Colonic mucosa (tissue), 4 donors: ENCODE measurements around the gene NIPBL. TPM values are rescaled to one million over a fixed set of nuclear protein-coding genes. Genes with fewer than 3 reads are reported as not detected.
"Not testable (repeated sequence)": the region's sequence is repeated elsewhere in the genome, so short reads cannot be mapped to it uniquely, and the experiment has no call there.

Experiments used
- DNase-seq: peaks from one replicate; pipeline ENCODE4 v3.0.0-alpha.2; 2020
- H3K27ac ChIP-seq: fragments of 200-600 bp; one replicate; pipeline ENCODE4 v1.8.0; 2021
- H3K27me3 ChIP-seq: fragments of 200-600 bp; one replicate; pipeline ENCODE4 v1.8.0; 2021
- H3K36me3 ChIP-seq: fragments of 200-600 bp; one replicate; pipeline ENCODE4 v1.8.0; 2021
- H3K4me1 ChIP-seq: fragments of 200-600 bp; one replicate; pipeline ENCODE4 v1.8.0; 2021; ENCODE audit warnings: mild to moderate bottlenecking
- H3K4me3 ChIP-seq: fragments of 200-600 bp; one replicate; pipeline ENCODE4 v1.8.0; 2021
- H3K9ac ChIP-seq, 2 donors: one replicate each; pipeline ENCODE4 v1.7.0; 2013; ENCODE audit warnings: control low read depth in 2 of 2, low read depth in 2 of 2, low read length in 2 of 2
- H3K9me3 ChIP-seq: fragments of 200-600 bp; one replicate; pipeline ENCODE4 v1.8.0; 2021
- CTCF ChIP-seq: fragments of 200-600 bp; IDR thresholded peaks from one replicate; pipeline ENCODE4 v1.8.0; 2022; ENCODE audit warnings: antibody characterized with exemption, mild to moderate bottlenecking
- intact Hi-C: fragments of 100-400 bp; cut with DNase I; formaldehyde crosslinking; loops from one replicate; pipeline ENCODE4 v1.14.1; 2022
- total RNA-seq, 2 donors: library from RNA; stranded (reverse); fragmentation: NEBNext Ultra II Directional in 1 of 2; extraction: Animal tissue kit (Norgen Biotek cat#: 25700) in 1 of 2; gene quantifications; one replicate each; pipeline ENCODE4 v1.2.1, GENCODE V29; 2021
- donor health status: healthy.
- donor health status: DM: no; HTN: no; CAD: no.
- donor health status: DM: no; HTN: no; CAD: no.

NIPBL gene
- total RNA-seq, 2 donors from 2014 or later = 47.6 to 59.2 TPM

GRCh38 chr5:37005252-37005651 is 128.7 kb downstream of the NIPBL start:
- no peaks in the 10 kb centered on the region for H3K9me3 ChIP-seq
- no peak overlapping the region for H3K4me3 ChIP-seq
- no peaks in the 10 kb centered on the region for H3K4me1 ChIP-seq
- no peak overlapping the region for H3K27ac ChIP-seq
- H3K9ac ChIP-seq = no peak overlapping the region
- no peak for TF ChIP-seq CTCF
- intact Hi-C loops = loop anchor here (5.0 kb wide), 1 partner anchor 273 kb away; no protein-coding TSS in a partner anchor
- no peak for DNase-seq
- H3K27me3 ChIP-seq = no peaks in the 10 kb centered on the region
- H3K36me3 ChIP-seq = no peaks in the 10 kb centered on the region

- Histone ChIP-seq H3K9ac (no peak overlapping the region), H3K27me3 (no peaks in the 10 kb centered on the region), H3K27ac (no peak overlapping the region), H3K4me1 (no peaks in the 10 kb centered on the region), H3K36me3 (no peaks in the 10 kb centered on the region), H3K4me3 (no peak overlapping the region), H3K9me3 (no peaks in the 10 kb centered on the region)
- no peak for DNase-seq
- TF ChIP-seq CTCF = peak; percentile 44
- intact Hi-C loops = loop anchor here (5.0 kb wide), 1 partner anchor 274 kb away; no protein-coding TSS in a partner anchor
Observed at GRCh38 chr5:37005946-37006540, 129.5 kb downstream of the NIPBL start.

GRCh38 chr5:37013181-37013580 is 136.6 kb downstream of the NIPBL start:
- intact Hi-C loops, H3K4me3 ChIP-seq, H3K4me1 ChIP-seq, H3K9me3 ChIP-seq, H3K27ac ChIP-seq, DNase-seq, H3K27me3 ChIP-seq, H3K9ac ChIP-seq: not testable (repeated sequence)
- H3K36me3 ChIP-seq = peaks cover 14% of the 10 kb centered on the region

GRCh38 chr5:37014321-37014720 is 137.8 kb downstream of the NIPBL start:
- Histone ChIP-seq H3K4me1 (no peaks in the 10 kb centered on the region), H3K36me3 (peaks cover 14% of the 10 kb centered on the region), H3K9me3 (no peaks in the 10 kb centered on the region), H3K9ac (no peak overlapping the region), H3K27me3 (no peaks in the 10 kb centered on the region), H3K27ac (no peak overlapping the region), H3K4me3 (no peak overlapping the region)
- TF ChIP-seq CTCF = no peak
- no peak for DNase-seq
- intact Hi-C loops = no loop called here

GRCh38 chr5:37015795-37016666 is 139.5 kb downstream of the NIPBL start:
- Histone ChIP-seq H3K9ac (no peak overlapping the region), H3K4me1 (no peaks in the 10 kb centered on the region), H3K4me3 (no peak overlapping the region), H3K27me3 (no peaks in the 10 kb centered on the region), H3K27ac (no peak overlapping the region), H3K9me3 (no peaks in the 10 kb centered on the region), H3K36me3 (peaks cover 14% of the 10 kb centered on the region)
- DNase-seq = no peak
- intact Hi-C loops = no loop called here
- no peak for TF ChIP-seq CTCF

- DNase-seq = no peak
- no peak for TF ChIP-seq CTCF
- Histone ChIP-seq H3K4me3 (no peak overlapping the region), H3K27ac (no peak overlapping the region), H3K9ac (no peak overlapping the region), H3K4me1 (no peaks in the 10 kb centered on the region), H3K27me3 (no peaks in the 10 kb centered on the region), H3K36me3 (no peaks in the 10 kb centered on the region), H3K9me3 (no peaks in the 10 kb centered on the region)
- intact Hi-C loops = no loop called here
Observed at GRCh38 chr5:37028910-37029309, 152.3 kb downstream of the NIPBL start.
